PFSK-1 (cell line): Measurements from ENCODE around the gene GCSAM.

Experiments used
- SIN3A ChIP-seq: IDR thresholded peaks from 2 replicates; pipeline ENCODE4 v1.6.1; 2012; ENCODE audit warnings: mild to moderate bottlenecking, low read length, moderate library complexity, borderline replicate concordance; ENCODE audit not compliant: insufficient read depth
- TAF1 ChIP-seq: IDR thresholded peaks from 2 replicates; pipeline ENCODE4 v1.6.1; 2012; ENCODE audit warnings: low read length, control low read depth, borderline replicate concordance; ENCODE audit not compliant: insufficient read depth
- TF ChIP-seq, protein P1 (sequence below), 2 experiments: IDR thresholded peaks; 2 replicates each; pipeline versions ENCODE4 v1.6.1 to v1.8.0; 2011 to 2012; ENCODE audit warnings: low read depth in 2 of 2, low read length in 2 of 2, control low read depth in 1 of 2, inconsistent platforms in 1 of 2, mild to moderate bottlenecking in 1 of 2, moderate library complexity in 1 of 2; ENCODE audit not compliant: insufficient read depth in 1 of 2

DNA sequence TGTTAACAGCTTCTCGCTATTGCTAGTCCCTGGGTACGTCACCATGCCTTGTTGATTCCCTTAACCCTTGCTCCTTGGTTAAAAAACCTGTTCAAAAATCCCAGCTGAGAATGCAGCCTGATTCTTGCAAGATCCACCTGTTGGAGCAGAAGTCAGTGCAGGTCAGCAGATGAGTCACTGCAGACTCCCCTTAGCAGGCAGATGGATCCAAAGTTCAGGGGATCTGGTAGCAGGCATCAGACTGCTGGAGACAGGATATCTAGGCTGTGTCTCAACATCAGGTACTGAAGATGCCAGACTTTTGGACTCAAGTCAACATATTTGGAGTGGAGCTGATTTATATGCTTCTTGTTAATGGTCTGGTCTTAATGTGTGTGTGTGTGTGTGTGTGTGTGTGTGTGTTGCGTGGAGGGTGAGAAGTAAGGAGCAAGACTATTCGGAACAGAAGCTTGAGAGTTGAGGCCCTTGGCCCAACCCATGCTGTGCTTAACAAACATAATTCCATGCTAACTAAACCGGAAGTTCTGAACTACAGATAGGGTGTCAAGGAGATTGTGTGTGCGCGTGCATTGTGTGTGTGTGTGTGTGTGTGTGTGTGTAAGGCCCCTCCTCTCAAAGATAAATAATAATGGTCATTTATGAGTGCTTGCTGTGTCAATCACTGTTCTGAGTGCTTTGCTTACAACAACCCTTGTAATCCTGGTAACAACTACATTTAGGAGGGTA, 47.9 kb downstream of the GCSAM start:
- TF ChIP-seq SIN3A (no peak), TAF1 (no peak)
- TF ChIP-seq, protein P1, sequence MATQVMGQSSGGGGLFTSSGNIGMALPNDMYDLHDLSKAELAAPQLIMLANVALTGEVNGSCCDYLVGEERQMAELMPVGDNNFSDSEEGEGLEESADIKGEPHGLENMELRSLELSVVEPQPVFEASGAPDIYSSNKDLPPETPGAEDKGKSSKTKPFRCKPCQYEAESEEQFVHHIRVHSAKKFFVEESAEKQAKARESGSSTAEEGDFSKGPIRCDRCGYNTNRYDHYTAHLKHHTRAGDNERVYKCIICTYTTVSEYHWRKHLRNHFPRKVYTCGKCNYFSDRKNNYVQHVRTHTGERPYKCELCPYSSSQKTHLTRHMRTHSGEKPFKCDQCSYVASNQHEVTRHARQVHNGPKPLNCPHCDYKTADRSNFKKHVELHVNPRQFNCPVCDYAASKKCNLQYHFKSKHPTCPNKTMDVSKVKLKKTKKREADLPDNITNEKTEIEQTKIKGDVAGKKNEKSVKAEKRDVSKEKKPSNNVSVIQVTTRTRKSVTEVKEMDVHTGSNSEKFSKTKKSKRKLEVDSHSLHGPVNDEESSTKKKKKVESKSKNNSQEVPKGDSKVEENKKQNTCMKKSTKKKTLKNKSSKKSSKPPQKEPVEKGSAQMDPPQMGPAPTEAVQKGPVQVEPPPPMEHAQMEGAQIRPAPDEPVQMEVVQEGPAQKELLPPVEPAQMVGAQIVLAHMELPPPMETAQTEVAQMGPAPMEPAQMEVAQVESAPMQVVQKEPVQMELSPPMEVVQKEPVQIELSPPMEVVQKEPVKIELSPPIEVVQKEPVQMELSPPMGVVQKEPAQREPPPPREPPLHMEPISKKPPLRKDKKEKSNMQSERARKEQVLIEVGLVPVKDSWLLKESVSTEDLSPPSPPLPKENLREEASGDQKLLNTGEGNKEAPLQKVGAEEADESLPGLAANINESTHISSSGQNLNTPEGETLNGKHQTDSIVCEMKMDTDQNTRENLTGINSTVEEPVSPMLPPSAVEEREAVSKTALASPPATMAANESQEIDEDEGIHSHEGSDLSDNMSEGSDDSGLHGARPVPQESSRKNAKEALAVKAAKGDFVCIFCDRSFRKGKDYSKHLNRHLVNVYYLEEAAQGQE (IDR thresholded peaks at IDR 0.05; ENCODE audit: insufficient read depth in 1 of 2, low read depth in 2 of 2, low read length in 2 of 2): no peak
